HEK293T (cell line): ENCODE results near the gene EEF2K.

ENCODE experiments used
- FOXK2 ChIP-seq: fragments of 450-650 bp; IDR thresholded peaks from 2 replicates; pipeline ENCODE4 v1.6.1; 2016; ENCODE audit warnings: mild to moderate bottlenecking
- FOXM1 ChIP-seq: fragments of 450-650 bp; IDR thresholded peaks from 2 replicates; pipeline ENCODE4 v1.6.1; 2017; ENCODE audit warnings: mild to moderate bottlenecking, borderline replicate concordance
- LEF1 ChIP-seq: fragments of 450-650 bp; IDR thresholded peaks from 2 replicates; pipeline ENCODE4 v1.6.1; 2017; ENCODE audit warnings: mild to moderate bottlenecking, borderline replicate concordance
- NFRKB ChIP-seq: fragments of 450-650 bp; IDR thresholded peaks from 2 replicates; pipeline ENCODE4 v1.6.1; 2016; ENCODE audit warnings: mild to moderate bottlenecking, moderate library complexity
- SUZ12 ChIP-seq: fragments of 450-650 bp; IDR thresholded peaks from 2 replicates; pipeline ENCODE4 v1.6.1; 2016; ENCODE audit warnings: mild to moderate bottlenecking
- TARDBP ChIP-seq: fragments of 450-650 bp; IDR thresholded peaks from 2 replicates; pipeline ENCODE4 v1.6.1; 2016

DNA sequence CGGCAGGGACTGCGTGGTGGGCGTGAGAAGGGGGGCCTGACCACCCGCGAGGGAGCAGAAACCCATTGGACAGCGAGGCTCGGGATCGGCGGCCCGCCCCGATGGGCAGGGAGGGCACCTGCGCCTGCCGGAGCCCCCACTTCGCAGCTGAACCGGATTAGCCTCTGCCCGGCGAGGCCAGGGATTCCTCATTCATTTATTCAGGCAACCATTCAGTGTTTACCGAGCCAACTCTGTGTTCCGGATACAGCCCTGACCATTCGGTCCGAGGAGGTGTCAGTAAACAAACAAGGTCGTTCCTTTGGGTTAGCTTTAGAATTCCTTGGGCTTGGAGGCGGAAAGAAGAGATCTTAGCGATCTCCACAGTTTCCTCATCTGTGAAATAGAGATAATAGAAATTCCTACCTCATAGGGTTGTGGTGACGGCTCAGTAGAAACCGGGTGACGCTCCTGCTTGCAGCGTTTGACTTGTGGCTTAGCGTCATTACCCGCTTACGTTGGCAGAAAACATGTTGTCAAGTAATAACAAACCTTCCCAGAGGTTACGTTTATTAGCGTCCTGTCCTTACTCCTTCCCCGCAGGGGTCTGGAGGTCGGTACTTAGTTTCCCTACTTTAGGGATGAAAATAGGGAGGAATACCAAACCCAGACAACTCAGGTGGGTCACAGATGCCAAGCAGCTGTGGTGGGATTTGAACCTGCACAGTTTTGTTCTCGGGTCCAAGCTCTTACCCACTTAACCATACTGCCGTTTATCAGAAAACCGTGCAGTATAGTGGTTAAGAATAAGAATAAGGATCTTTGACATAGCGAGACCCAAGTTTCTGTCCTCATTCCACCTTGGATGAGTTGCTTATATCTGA lies 92.0 kb downstream of the EEF2K start:
- no peak for TF ChIP-seq SUZ12
- TF ChIP-seq FOXM1, result no peak
- TF ChIP-seq TARDBP, result no peak; the same call in 1 of the 2 replicates
- TF ChIP-seq LEF1, result no peak
- TF ChIP-seq NFRKB, result no peak
- TF ChIP-seq FOXK2, result peak; percentile 18; the same call in 1 of the 2 replicates
